NK-92 treated with Interleukin-12 subunit alpha and Interleukin-12 subunit beta, amount 100 ng/mL, for 24 hours (cell line): ENCODE measurements around the gene SHMT1.

ENCODE experiments used
- DNase-seq: peaks from one replicate; lab custom pipeline; 2025; lab: John Stamatoyannopoulos, UW

The SHMT1 gene

GRCh38 chr17:18285296-18285695 lies 78.1 kb downstream of the SHMT1 start:
- DNase-seq, result no peak

GRCh38 chr17:18281788-18282187 lies 81.6 kb downstream of the SHMT1 start:
- DNase-seq, result no peak

- DNase-seq, result no peak
These were observed 82.5 kb downstream of the SHMT1 start for GRCh38 chr17:18280766-18281371.

GRCh38 chr17:18280249-18280648 lies 83.1 kb downstream of the SHMT1 start:
- no peak for DNase-seq

GRCh38 chr17:18278867-18279266 lies 84.5 kb downstream of the SHMT1 start:
- DNase-seq, result no peak
